ENCODE data around the gene XKR7.

Gene XKR7

GRCh38 chr20:32036716-32037485, 69.0 kb downstream of the XKR7 start:
- in situ Hi-C loops (cut with MboI; ENCODE audit: low sequenced_read_pairs) = no loop called here

- in situ Hi-C loops (cut with MboI; ENCODE audit: low sequenced_read_pairs) = no loop called here
Observed at GRCh38 chr20:32037929-32038328, 70.0 kb downstream of the XKR7 start.

- in situ Hi-C loops (cut with MboI; ENCODE audit: low sequenced_read_pairs) = no loop called here
Observed at GRCh38 chr20:32040142-32040953, 72.4 kb downstream of the XKR7 start.

- in situ Hi-C loops (cut with MboI; ENCODE audit: low sequenced_read_pairs) = no loop called here
Observed at GRCh38 chr20:32045999-32046398, 78.0 kb downstream of the XKR7 start.

- in situ Hi-C loops (cut with MboI; ENCODE audit: low sequenced_read_pairs) = no loop called here
Observed at GRCh38 chr20:32050324-32050841, 82.4 kb downstream of the XKR7 start.

GRCh38 chr20:32050851-32051556, 83.1 kb downstream of the XKR7 start:
- in situ Hi-C loops (cut with MboI; ENCODE audit: low sequenced_read_pairs) = no loop called here

- in situ Hi-C loops (cut with MboI; ENCODE audit: low sequenced_read_pairs) = no loop called here
Observed at GRCh38 chr20:32051720-32052089, 83.8 kb downstream of the XKR7 start.

GRCh38 chr20:32052090-32052777, 84.3 kb downstream of the XKR7 start, which contains the start of gene HCK:
Gene HCK, plus strand, starts transcription at chr20:32052242.
- in situ Hi-C loops (cut with MboI; ENCODE audit: low sequenced_read_pairs) = no loop called here

GRCh38 chr20:32052778-32053362, 84.9 kb downstream of the XKR7 start:
- in situ Hi-C loops (cut with MboI; ENCODE audit: low sequenced_read_pairs) = no loop called here
